Activated T-cell treated with anti-CD3 and anti-CD28 coated beads for 48 hours (primary cell): ENCODE measurements around the gene PRR7.

Experiments
- DNase-seq: peaks from one replicate; pipeline ENCODE4 v3.0.0-alpha.2; 2020; ENCODE audit warnings: low read depth

The PRR7 gene

GRCh38 chr5:177452688-177453638 is 6.3 kb downstream of the PRR7 start:
- no peak for DNase-seq

GRCh38 chr5:177453852-177454396 is 7.3 kb downstream of the PRR7 start:
- DNase-seq = no peak

GRCh38 chr5:177454397-177455035 is 7.9 kb downstream of the PRR7 start:
- peak; percentile 95 for DNase-seq

- DNase-seq = peak; percentile 93
Measured at GRCh38 chr5:177455036-177455660, 8.5 kb downstream of the PRR7 start.

- DNase-seq = peak; percentile 95
Measured at GRCh38 chr5:177455661-177456590, 9.3 kb downstream of the PRR7 start.

- DNase-seq = no peak
Measured at GRCh38 chr5:177456591-177456964, 10.0 kb downstream of the PRR7 start.

- peak; percentile 68 for DNase-seq
Measured at GRCh38 chr5:177456976-177457851, 10.6 kb downstream of the PRR7 start.

- DNase-seq = no peak
Measured at GRCh38 chr5:177457852-177458681, 11.5 kb downstream of the PRR7 start.

GRCh38 chr5:177458912-177459350 is 12.3 kb downstream of the PRR7 start:
- DNase-seq = no peak

GRCh38 chr5:177459357-177459756 is 12.7 kb downstream of the PRR7 start:
- DNase-seq = no peak

- no peak for DNase-seq
Measured at GRCh38 chr5:177459819-177460628, 13.4 kb downstream of the PRR7 start.

- no peak for DNase-seq
Measured at GRCh38 chr5:177462021-177462670, 15.5 kb downstream of the PRR7 start.

GRCh38 chr5:177465044-177465443 is 18.4 kb downstream of the PRR7 start:
- DNase-seq = no peak

- DNase-seq = no peak
Measured at GRCh38 chr5:177466861-177467260, 20.2 kb downstream of the PRR7 start.

- no peak for DNase-seq
Measured at GRCh38 chr5:177467436-177467835, 20.8 kb downstream of the PRR7 start.

- DNase-seq = no peak
Measured at GRCh38 chr5:177468329-177468684, 21.7 kb downstream of the PRR7 start.

GRCh38 chr5:177468685-177469628 is 22.3 kb downstream of the PRR7 start:
- no peak for DNase-seq
